Heart left ventricle (tissue), 13 donors: Measurements from ENCODE around the gene COL27A1.

Experiments used
- CTCF ChIP-seq, 12 donors: fragments of 200-600 bp; sonication (generic) in 4 of 12; IDR thresholded peaks; one replicate each; pipeline versions ENCODE4 v1.5.0 to v1.8.0; 2018 to 2022; ENCODE audit warnings: antibody characterized with exemption in 12 of 12, mild to moderate bottlenecking in 5 of 12
- POLR2A ChIP-seq, 2 donors: fragments of 450-650 bp; IDR thresholded peaks; one replicate each; pipeline ENCODE4 v1.6.1; 2017; ENCODE audit warnings: antibody characterized with exemption in 2 of 2, mild to moderate bottlenecking in 2 of 2, moderate library complexity in 2 of 2
- donor health status: ischemic (EF 13 %, LVEDD 7.1; RV severe dilation, severe dysfunction).
- donor health status: DM: no; HTN: yes; CAD: no.
- donor health status: DM: no; HTN: no; CAD: no.
- donor health status: ischemic (EF 25% LVEDD 6.9; RV normal size, moderate dysfunction).
- donor health status: ischemic (EF 25% LVEDD 5.7; RV mildly dilated, moderate dysfunction).
- donor health status: ischemic (EF 35%, LVEDD 5.7; RV mildly dilated, moderate dysfunction).
- donor health status: nonischemic (EF 11% LVEDD 7.7; RV severe dilation, severe dysfunction).
- donor health status: DM: yes; HTN: yes; CAD: no.
- donor health status: PGD.
- donor health status: ischemic (EF 29% LVEDD 5.4; RV normal size, mild dysfunction).
- donor health status: nonischemic (EF 23%, LVEDD 6.1; RV moderate dilation, normal function).

- TF ChIP-seq CTCF (IDR thresholded peaks at IDR 0.05), result no peak
- no peak for TF ChIP-seq POLR2A (IDR thresholded peaks at IDR 0.05)
These were observed 51.0 kb downstream of the COL27A1 start for GRCh38 chr9:114206221-114206789.
